Hepatocyte (in vitro differentiated cells): ENCODE results near the gene KCNMA1. TPM values are rescaled to one million over a fixed set of nuclear protein-coding genes. Genes with fewer than 3 reads are reported as not detected.

ENCODE experiments used
- DNase-seq: peaks from one replicate; pipeline ENCODE4 v3.0.0-alpha.2; 2016; ENCODE audit warnings: low spot score
- H2AFZ ChIP-seq: fragments of 200-600 bp; sonication (generic); 2 replicates; pipeline ENCODE4 v1.6.0; 2016; ENCODE audit warnings: antibody characterized with exemption, mild to moderate bottlenecking
- H3K27ac ChIP-seq: fragments of 200-600 bp; sonication (generic); 2 replicates; pipeline ENCODE4 v1.5.1; 2016; ENCODE audit warnings: mild to moderate bottlenecking
- H3K27me3 ChIP-seq: fragments of 200-600 bp; sonication (generic); 2 replicates; pipeline ENCODE4 v1.6.1; 2016
- H3K36me3 ChIP-seq: fragments of 200-600 bp; sonication (generic); replicated peaks from 2 replicates; pipeline ENCODE4 v1.5.1; 2016; ENCODE audit warnings: low read depth; ENCODE audit not compliant: insufficient read depth
- H3K4me1 ChIP-seq: fragments of 200-600 bp; sonication (generic); 2 replicates; pipeline ENCODE4 v1.5.1; 2016; ENCODE audit warnings: mild to moderate bottlenecking, moderate library complexity; ENCODE audit not compliant: insufficient read depth
- H3K4me2 ChIP-seq: fragments of 200-600 bp; sonication (generic); 2 replicates; pipeline ENCODE4 v1.6.0; 2016
- H3K4me3 ChIP-seq: fragments of 200-600 bp; sonication (generic); 2 replicates; pipeline ENCODE4 v1.5.1; 2016; ENCODE audit warnings: mild to moderate bottlenecking
- H3K79me2 ChIP-seq: fragments of 200-600 bp; sonication (generic); 2 replicates; pipeline ENCODE4 v1.6.0; 2017; ENCODE audit warnings: mild to moderate bottlenecking
- H3K9me2 ChIP-seq: fragments of 200-600 bp; sonication (generic); replicated peaks from 2 replicates; pipeline ENCODE4 v1.6.0; 2017; ENCODE audit warnings: mild to moderate bottlenecking; ENCODE audit not compliant: insufficient read depth
- H3K9me3 ChIP-seq: fragments of 200-600 bp; sonication (generic); 2 replicates; pipeline ENCODE4 v1.5.1; 2016; ENCODE audit warnings: low read depth, mild to moderate bottlenecking
- H4K20me1 ChIP-seq: fragments of 200-600 bp; sonication (generic); 2 replicates; pipeline ENCODE4 v1.6.0; 2016; ENCODE audit warnings: mild to moderate bottlenecking; ENCODE audit not compliant: insufficient read depth, poor library complexity, severe bottlenecking
- EZH2 ChIP-seq: fragments of 200-600 bp; sonication (generic); IDR thresholded peaks from 2 replicates; pipeline ENCODE4 v1.6.1; 2016; ENCODE audit warnings: antibody characterized with exemption, mild to moderate bottlenecking, borderline replicate concordance
- EZH2phosphoT487 ChIP-seq: fragments of 200-600 bp; sonication (generic); IDR thresholded peaks from one replicate; pipeline ENCODE4 v1.6.1; 2018; ENCODE audit warnings: antibody characterized with exemption, mild to moderate bottlenecking, low read depth, moderate library complexity; ENCODE audit not compliant: unreplicated experiment, severe bottlenecking
- WGBS: methylation state at CpG from one replicate; pipeline ENCODE4 v1.1.6; 2016; ENCODE audit warnings: low lambda C conversion rate; ENCODE audit errors: missing lambda C conversion rate; 5-methylcytosine and 5-hydroxymethylcytosine counted together
- polyA plus RNA-seq: library from polyadenylated mRNA; unstranded; fragments of >200 nt; fragmentation: Nextera tagmentation; extraction: Ambion mirVana; gene quantifications from 2 replicates; pipeline ENCODE4 v1.2.1, GENCODE V29; 2016
- total RNA-seq: library from RNA; depleted of rRNA; stranded (reverse); fragments of >200 nt; gene quantifications from 2 replicates; pipeline ENCODE4 v1.2.3, GENCODE V29; 2014
- TF ChIP-seq, protein P1 (sequence below): fragments of 200-600 bp; sonication (generic); IDR thresholded peaks from 2 replicates; pipeline ENCODE4 v1.5.1; 2016; ENCODE audit warnings: antibody characterized with exemption, mild to moderate bottlenecking; ENCODE audit not compliant: poor library complexity

Gene KCNMA1
- total and polyA plus RNA-seq, 2 experiments from 2014 or later = 42.6 to 73.3 TPM

GRCh38 chr10:77041636-77042258, 595.9 kb downstream of the KCNMA1 start:
- Histone ChIP-seq H3K36me3 (no peaks in the 10 kb centered on the region), H3K4me1 (no peaks in the 10 kb centered on the region), H4K20me1 (no peaks in the 10 kb centered on the region), H3K4me2 (no peak overlapping the region), H3K79me2 (no peaks in the 10 kb centered on the region), H3K27ac (no peak overlapping the region), H3K4me3 (no peak overlapping the region), H3K9me3 (no peaks in the 10 kb centered on the region), H2AFZ (no peak overlapping the region), H3K27me3 (peaks cover 9% of the 10 kb centered on the region), H3K9me2 (no peaks in the 10 kb centered on the region)
- 60% methylated on average over 4 of the region's 4 CpGs for WGBS
- DNase-seq = no peak
- TF ChIP-seq EZH2phosphoT487 = no peak
- TF ChIP-seq EZH2 = no peak
- TF ChIP-seq, protein P1, sequence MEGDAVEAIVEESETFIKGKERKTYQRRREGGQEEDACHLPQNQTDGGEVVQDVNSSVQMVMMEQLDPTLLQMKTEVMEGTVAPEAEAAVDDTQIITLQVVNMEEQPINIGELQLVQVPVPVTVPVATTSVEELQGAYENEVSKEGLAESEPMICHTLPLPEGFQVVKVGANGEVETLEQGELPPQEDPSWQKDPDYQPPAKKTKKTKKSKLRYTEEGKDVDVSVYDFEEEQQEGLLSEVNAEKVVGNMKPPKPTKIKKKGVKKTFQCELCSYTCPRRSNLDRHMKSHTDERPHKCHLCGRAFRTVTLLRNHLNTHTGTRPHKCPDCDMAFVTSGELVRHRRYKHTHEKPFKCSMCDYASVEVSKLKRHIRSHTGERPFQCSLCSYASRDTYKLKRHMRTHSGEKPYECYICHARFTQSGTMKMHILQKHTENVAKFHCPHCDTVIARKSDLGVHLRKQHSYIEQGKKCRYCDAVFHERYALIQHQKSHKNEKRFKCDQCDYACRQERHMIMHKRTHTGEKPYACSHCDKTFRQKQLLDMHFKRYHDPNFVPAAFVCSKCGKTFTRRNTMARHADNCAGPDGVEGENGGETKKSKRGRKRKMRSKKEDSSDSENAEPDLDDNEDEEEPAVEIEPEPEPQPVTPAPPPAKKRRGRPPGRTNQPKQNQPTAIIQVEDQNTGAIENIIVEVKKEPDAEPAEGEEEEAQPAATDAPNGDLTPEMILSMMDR = no peak

DNA sequence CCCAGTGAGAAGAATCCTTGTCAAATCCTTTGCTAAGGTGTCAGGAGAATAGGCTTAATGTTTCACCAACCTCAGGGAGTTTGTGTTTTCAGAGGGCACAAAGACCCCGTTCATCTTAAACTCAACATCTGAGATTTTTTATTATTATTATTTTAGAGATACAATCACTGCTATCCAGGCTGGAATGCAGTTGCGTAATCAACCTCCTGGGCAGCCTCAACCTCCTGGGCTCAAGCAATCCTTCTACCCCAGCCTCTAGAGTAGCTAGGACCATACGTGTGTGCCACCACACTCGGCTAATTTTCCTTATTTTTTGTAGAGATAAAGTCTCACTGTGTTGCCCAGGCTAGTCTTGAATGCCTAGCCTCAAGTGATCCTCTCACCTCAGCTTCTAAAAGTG, 599.2 kb downstream of the KCNMA1 start:
- H3K36me3 ChIP-seq = no peaks in the 10 kb centered on the region
- 85% methylated on average over 4 of the region's 4 CpGs for WGBS
- no peak overlapping the region for H3K4me2 ChIP-seq
- no peak overlapping the region for H2AFZ ChIP-seq
- H3K27me3 ChIP-seq = no peaks in the 10 kb centered on the region
- TF ChIP-seq EZH2 = no peak
- TF ChIP-seq, protein P1 = no peak
- no peak for TF ChIP-seq EZH2phosphoT487
- H3K4me3 ChIP-seq = no peak overlapping the region
- no peaks in the 10 kb centered on the region for H3K9me2 ChIP-seq
- H3K4me1 ChIP-seq = no peaks in the 10 kb centered on the region
- DNase-seq = no peak
- no peak overlapping the region for H3K27ac ChIP-seq
- no peaks in the 10 kb centered on the region for H4K20me1 ChIP-seq
- no peaks in the 10 kb centered on the region for H3K79me2 ChIP-seq
- H3K9me3 ChIP-seq = no peaks in the 10 kb centered on the region

- DNase-seq = no peak
- Histone ChIP-seq H4K20me1 (no peaks in the 10 kb centered on the region), H2AFZ (no peak overlapping the region), H3K4me2 (no peak overlapping the region), H3K27me3 (no peaks in the 10 kb centered on the region), H3K27ac (no peak overlapping the region), H3K9me2 (no peaks in the 10 kb centered on the region), H3K9me3 (no peaks in the 10 kb centered on the region), H3K4me3 (no peak overlapping the region), H3K36me3 (no peaks in the 10 kb centered on the region), H3K4me1 (no peaks in the 10 kb centered on the region), H3K79me2 (no peaks in the 10 kb centered on the region)
- 58% methylated on average over 8 of the region's 8 CpGs for WGBS
- TF ChIP-seq, protein P1 = no peak
- TF ChIP-seq EZH2 (no peak), EZH2phosphoT487 (no peak)
Observed at GRCh38 chr10:77037735-77038403, 599.7 kb downstream of the KCNMA1 start.
